ENCODE data around the gene LANCL3. TPM values are rescaled to one million over a fixed set of nuclear protein-coding genes. Genes with fewer than 3 reads are reported as not detected.

LANCL3 gene
- total RNA-seq, 1 experiment from 2014 or later: not detected

- no peaks in the 10 kb centered on the region for H3K27me3 Mint-ChIP-seq (ENCODE audit: insufficient read depth, unreplicated experiment)
- Histone ChIP-seq H3K27me3 (replicated peaks; ENCODE audit: control insufficient read depth, insufficient read depth, low read length) (no peaks in the 10 kb centered on the region), H3K4me1 (no peaks in the 10 kb centered on the region), H3K9me3 (no peaks in the 10 kb centered on the region), H3K4me3 (ENCODE audit: low read depth, low read length) (no peak overlapping the region), H3K36me3 (ENCODE audit: control insufficient read depth, insufficient read depth, low read length) (no peaks in the 10 kb centered on the region)
- H3K36me3 Mint-ChIP-seq (ENCODE audit: insufficient read depth, unreplicated experiment): no peaks in the 10 kb centered on the region
- no peaks in the 10 kb centered on the region for H3K9me3 Mint-ChIP-seq (ENCODE audit: unreplicated experiment)
- ChIA-PET POLR2A (no interaction called here), CTCF (no interaction called here)
- no TSS peak for BruUV-seq (replicated peaks)
- no peak overlapping the region for H3K27ac Mint-ChIP-seq (ENCODE audit: unreplicated experiment)
- H3K4me1 Mint-ChIP-seq (ENCODE audit: low read depth, unreplicated experiment): no peaks in the 10 kb centered on the region
- intact Hi-C loops (cut with micrococcal nuclease; ENCODE audit: unreplicated experiment): no loop called here
- H3K4me3 Mint-ChIP-seq (ENCODE audit: unreplicated experiment): no peak overlapping the region
- no peak for DNase-seq
- no peak for TF ChIP-seq CTCF (IDR thresholded peaks at IDR 0.05; ENCODE audit: insufficient read depth in 1 of 2, low read depth in 1 of 2, low read length in 1 of 2, severe bottlenecking in 1 of 2, unreplicated experiment in 1 of 2)
Measured at GRCh38 chrX:37697169-37697760, 125.8 kb downstream of the LANCL3 start.

GRCh38 chrX:37701588-37701987, 130.1 kb downstream of the LANCL3 start:
- no peaks in the 10 kb centered on the region for H3K36me3 ChIP-seq (ENCODE audit: control insufficient read depth, insufficient read depth, low read length)
- no peak overlapping the region for H3K4me3 ChIP-seq (ENCODE audit: low read depth, low read length)
- no peaks in the 10 kb centered on the region for H3K27me3 ChIP-seq (replicated peaks; ENCODE audit: control insufficient read depth, insufficient read depth, low read length)
- H3K4me1 Mint-ChIP-seq (ENCODE audit: low read depth, unreplicated experiment): no peaks in the 10 kb centered on the region
- no peak for TF ChIP-seq CTCF (IDR thresholded peaks at IDR 0.05; ENCODE audit: insufficient read depth in 1 of 2, low read depth in 1 of 2, low read length in 1 of 2, severe bottlenecking in 1 of 2, unreplicated experiment in 1 of 2)
- no peak overlapping the region for H3K4me3 Mint-ChIP-seq (ENCODE audit: unreplicated experiment)
- no peaks in the 10 kb centered on the region for H3K9me3 ChIP-seq
- H3K4me1 ChIP-seq: no peaks in the 10 kb centered on the region
- H3K27ac Mint-ChIP-seq (ENCODE audit: unreplicated experiment): no peak overlapping the region
- CTCF ChIA-PET: no interaction called here
- no peak for DNase-seq
- POLR2A ChIA-PET: no interaction called here
- H3K36me3 Mint-ChIP-seq (ENCODE audit: insufficient read depth, unreplicated experiment): no peaks in the 10 kb centered on the region
- intact Hi-C loops (cut with micrococcal nuclease; ENCODE audit: unreplicated experiment): no loop called here
- no TSS peak for BruUV-seq (replicated peaks)
- no peaks in the 10 kb centered on the region for H3K27me3 Mint-ChIP-seq (ENCODE audit: insufficient read depth, unreplicated experiment)
- no peaks in the 10 kb centered on the region for H3K9me3 Mint-ChIP-seq (ENCODE audit: unreplicated experiment)

- Histone ChIP-seq H3K27me3 (replicated peaks; ENCODE audit: control insufficient read depth, insufficient read depth, low read length) (no peaks in the 10 kb centered on the region), H3K4me3 (ENCODE audit: low read depth, low read length) (no peak overlapping the region), H3K9me3 (no peaks in the 10 kb centered on the region), H3K4me1 (no peaks in the 10 kb centered on the region), H3K36me3 (ENCODE audit: control insufficient read depth, insufficient read depth, low read length) (no peaks in the 10 kb centered on the region)
- POLR2A ChIA-PET: no interaction called here
- H3K9me3 Mint-ChIP-seq (ENCODE audit: unreplicated experiment): no peaks in the 10 kb centered on the region
- no peak overlapping the region for H3K4me3 Mint-ChIP-seq (ENCODE audit: unreplicated experiment)
- H3K27me3 Mint-ChIP-seq (ENCODE audit: insufficient read depth, unreplicated experiment): peaks cover 2% of the 10 kb centered on the region
- intact Hi-C loops (cut with micrococcal nuclease; ENCODE audit: unreplicated experiment): no loop called here
- BruUV-seq (replicated peaks): no TSS peak
- H3K4me1 Mint-ChIP-seq (ENCODE audit: low read depth, unreplicated experiment): no peaks in the 10 kb centered on the region
- H3K36me3 Mint-ChIP-seq (ENCODE audit: insufficient read depth, unreplicated experiment): no peaks in the 10 kb centered on the region
- H3K27ac Mint-ChIP-seq (ENCODE audit: unreplicated experiment): no peak overlapping the region
- CTCF ChIA-PET: no interaction called here
- no peak for TF ChIP-seq CTCF (IDR thresholded peaks at IDR 0.05; ENCODE audit: insufficient read depth in 1 of 2, low read depth in 1 of 2, low read length in 1 of 2, severe bottlenecking in 1 of 2, unreplicated experiment in 1 of 2)
- DNase-seq: no peak
Measured at GRCh38 chrX:37711991-37712390, 140.5 kb downstream of the LANCL3 start.

All from Caco-2 (cell line).